GM18519 (cell line): Measurements from ENCODE around the gene KRT86.
"Not testable (repeated sequence)": the region's sequence is repeated elsewhere in the genome, so short reads cannot be mapped to it uniquely, and the experiment has no call there.

ENCODE experiments used
- ATAC-seq: cut with Tn5 transposase; IDR thresholded peaks from one replicate; pipeline ENCODE4 v1.9.1; 2021; ENCODE audit warnings: mild to moderate bottlenecking, moderate library complexity; ENCODE audit not compliant: unreplicated experiment, low FRiP score

KRT86 gene

GRCh38 chr12:52327830-52328500 is 53.5 kb downstream of the KRT86 start:
- no peak for ATAC-seq

- no peak for ATAC-seq
Measured at GRCh38 chr12:52331039-52331438, 56.6 kb downstream of the KRT86 start.

- ATAC-seq = no peak
Measured at GRCh38 chr12:52331833-52332232, 57.4 kb downstream of the KRT86 start.

- ATAC-seq = no peak
Measured at GRCh38 chr12:52332381-52332780, 57.9 kb downstream of the KRT86 start.

- no peak for ATAC-seq
Measured at GRCh38 chr12:52333321-52333720, 58.9 kb downstream of the KRT86 start.

GRCh38 chr12:52334185-52334584 is 59.7 kb downstream of the KRT86 start:
- no peak for ATAC-seq

GRCh38 chr12:52335598-52336262 is 61.3 kb downstream of the KRT86 start:
- ATAC-seq = no peak

GRCh38 chr12:52336641-52337040 is 62.2 kb downstream of the KRT86 start:
- ATAC-seq = no peak

- no peak for ATAC-seq
Measured at GRCh38 chr12:52337054-52337453, 62.6 kb downstream of the KRT86 start.

- no peak for ATAC-seq
Measured at GRCh38 chr12:52338241-52338960, 64.0 kb downstream of the KRT86 start.

- ATAC-seq = no peak
Measured at GRCh38 chr12:52341066-52341580, 66.7 kb downstream of the KRT86 start.

- ATAC-seq = no peak
Measured at GRCh38 chr12:52342781-52343490, 68.5 kb downstream of the KRT86 start.

GRCh38 chr12:52343550-52343949 is 69.1 kb downstream of the KRT86 start:
- ATAC-seq = no peak

- ATAC-seq = no peak
Measured at GRCh38 chr12:52344111-52344510, 69.7 kb downstream of the KRT86 start.

GRCh38 chr12:52345041-52345440 is 70.6 kb downstream of the KRT86 start:
- not testable (repeated sequence) for ATAC-seq

GRCh38 chr12:52346593-52346992 is 72.1 kb downstream of the KRT86 start:
- ATAC-seq = no peak

- no peak for ATAC-seq
Measured at GRCh38 chr12:52347016-52347415, 72.6 kb downstream of the KRT86 start.

GRCh38 chr12:52347551-52348510 is 73.4 kb downstream of the KRT86 start:
- no peak for ATAC-seq

- no peak for ATAC-seq
Measured at GRCh38 chr12:52349196-52349595, 74.8 kb downstream of the KRT86 start.
